Measurements from ENCODE around the gene ADORA1. TPM values are rescaled to one million over a fixed set of nuclear protein-coding genes. Genes with fewer than 3 reads are reported as not detected.

The ADORA1 gene
- total and polyA plus RNA-seq, 10 of the 15 experiments (the other 5 are each of a cell fraction or from before 2014, with no cell fraction given): not detected

DNA sequence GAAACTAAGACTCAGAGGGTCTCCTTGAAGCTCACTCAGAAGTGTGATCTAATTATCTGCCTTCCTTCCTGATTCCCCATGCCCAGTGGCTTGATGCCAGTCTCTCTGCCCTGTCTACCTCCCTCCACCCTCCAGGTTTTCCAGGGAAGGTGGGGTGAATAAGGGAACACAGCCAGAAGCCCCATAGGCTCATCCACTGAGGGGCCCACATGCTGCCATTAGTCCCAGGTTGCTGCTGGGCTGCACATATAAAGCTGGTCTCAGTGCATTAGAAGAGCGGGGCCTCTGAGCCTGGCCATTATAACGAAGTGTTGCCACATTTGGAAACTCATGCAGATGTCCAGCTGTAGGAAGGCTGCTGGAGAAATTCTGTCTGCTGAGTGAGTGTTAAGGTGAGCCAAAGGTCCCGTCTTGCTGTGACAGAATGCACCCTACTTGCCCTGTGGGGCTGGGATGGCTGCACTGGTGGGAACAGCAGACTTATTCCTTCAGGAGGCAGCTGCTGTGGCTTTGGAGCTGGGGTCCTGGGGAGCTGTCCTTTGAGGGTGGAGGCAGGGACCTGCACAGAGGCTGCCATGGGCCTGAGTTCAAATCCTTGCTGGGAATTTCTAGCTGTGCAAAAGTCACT lies 2.9 kb downstream of the ADORA1 start:
- H4K20me1 ChIP-seq (ENCODE audit: control insufficient read depth, insufficient read depth): no peaks in the 10 kb centered on the region
- no peaks in the 10 kb centered on the region for H3K36me3 ChIP-seq (ENCODE audit: control insufficient read depth in 2 of 2, insufficient read depth in 2 of 2, low read length in 1 of 2)
- H3K27me3 ChIP-seq (replicated peaks in 1 of 2; ENCODE audit: control insufficient read depth in 2 of 2, insufficient read depth in 2 of 2, low read length in 1 of 2): peaks cover 6 to 8% of the 10 kb centered on the region in 2 experiments
- H3K27ac ChIP-seq (ENCODE audit: control insufficient read depth, insufficient read depth): no peak overlapping the region
- POLR2A ChIA-PET: no interaction called here
- ATAC-seq: no peak
- CTCF ChIA-PET: interaction anchor here (0.6 to 1.0 kb wide), 3 partner anchors 10 to 86 kb away, joined by 3 read pairs; no protein-coding TSS in a partner anchor
- H3K79me2 ChIP-seq (ENCODE audit: control insufficient read depth, insufficient read depth, low read length): no peaks in the 10 kb centered on the region
- no peaks in the 10 kb centered on the region for H3K4me1 ChIP-seq (ENCODE audit: control insufficient read depth, insufficient read depth, low read length)
- no TSS peak for BruUV-seq (replicated peaks)
- no peak overlapping the region for H3K4me3 ChIP-seq
- H3K4me2 ChIP-seq (ENCODE audit: control insufficient read depth, insufficient read depth): no peak overlapping the region
- in situ Hi-C loops (cut with MboI): no loop called here
- H3K9ac ChIP-seq (ENCODE audit: control insufficient read depth, insufficient read depth, low read length): no peak overlapping the region
- SMC1A ChIA-PET (ENCODE audit: uncharacterized antibody, unreplicated experiment): no interaction called here
- H3K9me3 ChIP-seq (replicated peaks; ENCODE audit: control insufficient read depth, insufficient read depth, low read length): no peaks in the 10 kb centered on the region
- RAD21 ChIA-PET (ENCODE audit: unreplicated experiment): interaction anchor here (1.2 kb wide), 1 partner anchor 86 kb away, joined by 3 read pairs; no protein-coding TSS in a partner anchor
- no peak for FAIRE-seq
- H2AFZ ChIP-seq (ENCODE audit: control insufficient read depth, low read depth, low read length): no peak overlapping the region
- DNase-seq (ENCODE audit: low read depth, low spot score): no peak
- intact Hi-C loops (cut with micrococcal nuclease; ENCODE audit: unreplicated experiment): no loop called here
- 10% methylated on average over 3 of the region's 3 CpGs for WGBS (ENCODE audit: insufficient coverage, insufficient replicate concordance, low lambda C conversion rate, missing lambda C conversion rate)
- TF ChIP-seq EP300 (IDR thresholded peaks at IDR 0.05; ENCODE audit: borderline replicate concordance in 1 of 2, control insufficient read depth in 1 of 2, low read depth in 2 of 2, low read length in 2 of 2) (no peak), BACH1 (IDR thresholded peaks at IDR 0.05; ENCODE audit: borderline replicate concordance) (no peak), BMI1 (IDR thresholded peaks at IDR 0.05; ENCODE audit: borderline replicate concordance) (no peak), YBX1 (IDR thresholded peaks at IDR 0.05) (no peak), ZNF622 (IDR thresholded peaks at IDR 0.05) (no peak), RELA (IDR thresholded peaks at IDR 0.05; ENCODE audit: borderline replicate concordance, partially characterized antibody) (no peak), HDGF (IDR thresholded peaks at IDR 0.05) (no peak), IRF3 (IDR thresholded peaks at IDR 0.05) (no peak), SIN3A (IDR thresholded peaks at IDR 0.05; ENCODE audit: low read depth, low read length) (no peak), MTA3 (IDR thresholded peaks at IDR 0.05; ENCODE audit: borderline replicate concordance, low read length) (no peak), SREBF1 (IDR thresholded peaks at IDR 0.05; ENCODE audit: low read length) (no peak), SIX5 (IDR thresholded peaks at IDR 0.05; ENCODE audit: low read depth, low read length, severe bottlenecking) (no peak), PAX8 (IDR thresholded peaks at IDR 0.05) (no peak), NRF1 (conservative IDR thresholded peaks at IDR 0.05; ENCODE audit: low read depth, low read length) (no peak), E4F1 (IDR thresholded peaks at IDR 0.05; ENCODE audit: borderline replicate concordance, partially characterized antibody) (no peak)
- TF ChIP-seq, protein P1, sequence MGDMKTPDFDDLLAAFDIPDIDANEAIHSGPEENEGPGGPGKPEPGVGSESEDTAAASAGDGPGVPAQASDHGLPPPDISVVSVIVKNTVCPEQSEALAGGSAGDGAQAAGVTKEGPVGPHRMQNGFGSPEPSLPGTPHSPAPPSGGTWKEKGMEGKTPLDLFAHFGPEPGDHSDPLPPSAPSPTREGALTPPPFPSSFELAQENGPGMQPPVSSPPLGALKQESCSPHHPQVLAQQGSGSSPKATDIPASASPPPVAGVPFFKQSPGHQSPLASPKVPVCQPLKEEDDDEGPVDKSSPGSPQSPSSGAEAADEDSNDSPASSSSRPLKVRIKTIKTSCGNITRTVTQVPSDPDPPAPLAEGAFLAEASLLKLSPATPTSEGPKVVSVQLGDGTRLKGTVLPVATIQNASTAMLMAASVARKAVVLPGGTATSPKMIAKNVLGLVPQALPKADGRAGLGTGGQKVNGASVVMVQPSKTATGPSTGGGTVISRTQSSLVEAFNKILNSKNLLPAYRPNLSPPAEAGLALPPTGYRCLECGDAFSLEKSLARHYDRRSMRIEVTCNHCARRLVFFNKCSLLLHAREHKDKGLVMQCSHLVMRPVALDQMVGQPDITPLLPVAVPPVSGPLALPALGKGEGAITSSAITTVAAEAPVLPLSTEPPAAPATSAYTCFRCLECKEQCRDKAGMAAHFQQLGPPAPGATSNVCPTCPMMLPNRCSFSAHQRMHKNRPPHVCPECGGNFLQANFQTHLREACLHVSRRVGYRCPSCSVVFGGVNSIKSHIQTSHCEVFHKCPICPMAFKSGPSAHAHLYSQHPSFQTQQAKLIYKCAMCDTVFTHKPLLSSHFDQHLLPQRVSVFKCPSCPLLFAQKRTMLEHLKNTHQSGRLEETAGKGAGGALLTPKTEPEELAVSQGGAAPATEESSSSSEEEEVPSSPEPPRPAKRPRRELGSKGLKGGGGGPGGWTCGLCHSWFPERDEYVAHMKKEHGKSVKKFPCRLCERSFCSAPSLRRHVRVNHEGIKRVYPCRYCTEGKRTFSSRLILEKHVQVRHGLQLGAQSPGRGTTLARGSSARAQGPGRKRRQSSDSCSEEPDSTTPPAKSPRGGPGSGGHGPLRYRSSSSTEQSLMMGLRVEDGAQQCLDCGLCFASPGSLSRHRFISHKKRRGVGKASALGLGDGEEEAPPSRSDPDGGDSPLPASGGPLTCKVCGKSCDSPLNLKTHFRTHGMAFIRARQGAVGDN (IDR thresholded peaks at IDR 0.05): no peak
- TF ChIP-seq, protein P2, sequence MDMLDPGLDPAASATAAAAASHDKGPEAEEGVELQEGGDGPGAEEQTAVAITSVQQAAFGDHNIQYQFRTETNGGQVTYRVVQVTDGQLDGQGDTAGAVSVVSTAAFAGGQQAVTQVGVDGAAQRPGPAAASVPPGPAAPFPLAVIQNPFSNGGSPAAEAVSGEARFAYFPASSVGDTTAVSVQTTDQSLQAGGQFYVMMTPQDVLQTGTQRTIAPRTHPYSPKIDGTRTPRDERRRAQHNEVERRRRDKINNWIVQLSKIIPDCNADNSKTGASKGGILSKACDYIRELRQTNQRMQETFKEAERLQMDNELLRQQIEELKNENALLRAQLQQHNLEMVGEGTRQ (IDR thresholded peaks at IDR 0.05; ENCODE audit: borderline replicate concordance, low read depth, low read length): no peak

Measured in GM12878 (cell line).